ENCODE data around the gene ZW10.

DNA sequence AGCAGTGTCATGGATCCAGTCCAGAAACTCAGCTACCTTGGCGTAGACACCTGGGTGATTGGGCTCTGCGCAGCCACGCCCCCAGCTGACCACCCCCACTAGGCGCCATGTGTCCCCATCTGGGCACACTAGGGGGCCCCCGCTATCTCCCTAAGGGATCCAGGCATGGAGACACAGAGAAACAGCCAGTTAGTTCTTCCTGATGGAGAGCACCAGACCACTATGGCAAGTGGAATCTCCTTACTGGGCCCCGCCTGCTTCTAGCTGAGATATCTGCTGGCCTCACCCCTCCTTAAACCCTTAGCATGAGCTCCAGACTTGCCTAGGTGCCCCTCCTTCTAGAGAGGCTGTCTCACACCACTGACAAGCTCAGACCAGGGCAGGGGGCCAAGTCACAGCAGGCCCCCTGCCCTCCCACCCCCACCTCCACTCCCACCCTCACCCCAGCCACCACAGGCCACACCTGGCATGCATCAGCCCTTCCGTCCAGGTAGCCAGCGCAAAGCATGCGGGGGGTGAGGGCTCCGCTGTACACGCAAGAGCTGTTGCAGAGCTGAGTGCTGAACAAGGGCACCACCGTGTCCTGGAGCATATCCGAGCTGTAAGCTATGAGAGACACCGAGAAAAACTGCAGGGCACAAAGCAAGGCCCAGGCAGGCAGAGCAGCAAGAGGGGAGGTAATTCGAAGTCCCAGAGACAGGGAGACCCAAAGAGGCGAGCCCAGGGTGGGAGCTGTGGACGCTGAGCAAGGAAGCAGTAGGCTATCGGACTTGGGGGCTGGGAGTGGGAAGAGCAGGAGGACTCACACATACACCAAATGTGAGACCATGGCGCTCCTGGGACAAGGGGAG, 83.5 kb downstream of the ZW10 start:
- TF ChIP-seq TAF1 (IDR thresholded peaks at IDR 0.05; ENCODE audit: low read depth, low read length) (no peak), POLR2A (IDR thresholded peaks at IDR 0.05; ENCODE audit: low read depth, low read length) (no peak), POLR2AphosphoS5 (IDR thresholded peaks at IDR 0.05; ENCODE audit: low read depth, low read length) (no peak), SPI1 (IDR thresholded peaks at IDR 0.05; ENCODE audit: low read depth, low read length) (no peak), PAX5 (IDR thresholded peaks at IDR 0.05; ENCODE audit: insufficient read depth, low read length, severe bottlenecking) (no peak), POU2F2 (IDR thresholded peaks at IDR 0.05; ENCODE audit: low read depth, low read length) (no peak)

All from GM12891 (cell line).